HCT116 (cell line): ENCODE data around the gene GSTO2. TPM values are rescaled to one million over a fixed set of nuclear protein-coding genes. Genes with fewer than 3 reads are reported as not detected.

ENCODE experiments used
- ATAC-seq: fragments of 200-7000 bp; cut with Tn5 transposase; 2 replicates; pipeline ENCODE4 v1.9.1; 2020; ENCODE audit warnings: mild to moderate bottlenecking, moderate library complexity
- BruUV-seq: library from RNA; stranded (reverse); fragments of 400-500 nt; replicated peaks from 2 replicates; lab custom pipeline; 2021; lab: Mats Ljungman, UMichigan
- CTCF ChIA-PET: fragments of 300-600 bp; sonication (Branson Sonifier 250); formaldehyde crosslinking; loops from one replicate; lab custom pipeline; 2021; ENCODE audit warnings: antibody characterized with exemption; lab: Charles Lee
- POLR2A ChIA-PET: fragments of 300-600, 350-600 bp; sonication (Branson Sonifier 250); formaldehyde crosslinking; loops from one replicate; lab custom pipeline; 2021; ENCODE audit warnings: antibody characterized with exemption; lab: Charles Lee
- RAD21 ChIA-PET, 2 experiments: fragments of 300-600 bp; sonication (Branson Sonifier 250); formaldehyde crosslinking; loops; one replicate each; lab custom pipeline; 2023; ENCODE audit warnings: low total read pairs in 2 of 2; ENCODE audit not compliant: uncharacterized antibody in 2 of 2, unreplicated experiment in 2 of 2, low non-redundant PET in 1 of 2; lab: Charles Lee
- DNase-seq: peaks from one replicate; pipeline ENCODE4 v3.0.0-alpha.2; 2010; ENCODE audit warnings: low read depth, low spot score
- H2AFZ ChIP-seq: fragments of 200-600 bp; shearing (Covaris generic), sonication (generic); 2 replicates; pipeline ENCODE4 v1.6.1; 2017; ENCODE audit warnings: low read depth, mixed run types, mixed read lengths, antibody characterized with exemption, low read length; ENCODE audit not compliant: poor library complexity, severe bottlenecking
- H3K27ac ChIP-seq: 2 replicates; pipeline ENCODE4 v1.5.1; 2012; ENCODE audit warnings: low read depth, low read length
- H3K27me3 ChIP-seq: fragments of 200-600 bp; sonication (generic); 2 replicates; pipeline ENCODE4 v1.6.1; 2016; ENCODE audit warnings: mixed run types, low read length, mixed read lengths; ENCODE audit not compliant: insufficient read depth
- H3K36me3 ChIP-seq, 2 experiments: fragments of 200-500 bp in 1 of 2; fragments of 200-600 bp in 1 of 2; sonication (Bioruptor generic) in 1 of 2; sonication (generic) in 1 of 2; 2 replicates each; pipeline versions ENCODE4 v1.5.1 to v1.6.1; 2014 to 2016; ENCODE audit warnings: low read length in 2 of 2, inconsistent platforms in 1 of 2, mixed read lengths in 1 of 2, mixed run types in 1 of 2; ENCODE audit not compliant: insufficient read depth in 2 of 2, control insufficient read depth in 1 of 2
- H3K4me1 ChIP-seq, 2 experiments: fragments of 200-600 bp in 1 of 2; sonication (generic) in 1 of 2; 2 replicates each; pipeline versions ENCODE4 v1.5.1 to v1.6.1; 2012 to 2017; ENCODE audit warnings: low read length in 2 of 2, inconsistent platforms in 1 of 2, mild to moderate bottlenecking in 1 of 2, mixed read lengths in 1 of 2, mixed run types in 1 of 2, moderate library complexity in 1 of 2; ENCODE audit not compliant: insufficient read depth in 2 of 2, control insufficient read depth in 1 of 2
- H3K4me2 ChIP-seq: fragments of 200-600 bp; sonication (generic); 2 replicates; pipeline ENCODE4 v1.6.1; 2017; ENCODE audit warnings: mixed run types, low read length, mixed read lengths
- H3K4me3 ChIP-seq, 2 experiments: fragments of 200-600 bp in 1 of 2; sonication (generic) in 1 of 2; replicated peaks in 1 of 2; 2 replicates each; pipeline ENCODE4 v1.5.1; 2011 to 2016; ENCODE audit warnings: low read length in 2 of 2, control low read depth in 1 of 2, low read depth in 1 of 2, mild to moderate bottlenecking in 1 of 2, mixed read lengths in 1 of 2, mixed run types in 1 of 2
- H3K79me2 ChIP-seq: fragments of 200-600 bp; sonication (generic); 2 replicates; pipeline ENCODE4 v1.6.1; 2017; ENCODE audit warnings: mild to moderate bottlenecking, mixed run types, low read length, moderate library complexity, mixed read lengths; ENCODE audit not compliant: insufficient read depth
- H3K9ac ChIP-seq: fragments of 200-600 bp; sonication (generic); 2 replicates; pipeline ENCODE4 v1.6.1; 2016; ENCODE audit warnings: low read length, mixed read lengths
- H3K9me2 ChIP-seq: fragments of 200-600 bp; sonication (generic), shearing (Covaris generic); 2 replicates; pipeline ENCODE4 v1.6.1; 2017; ENCODE audit warnings: mixed run types, mild to moderate bottlenecking, moderate library complexity; ENCODE audit not compliant: insufficient read depth
- H3K9me3 ChIP-seq, 2 experiments: fragments of 200-500 bp in 1 of 2; fragments of 200-600 bp in 1 of 2; sonication (Bioruptor generic) in 1 of 2; sonication (generic) in 1 of 2; 2 replicates each; pipeline ENCODE4 v1.6.1; 2014 to 2017; ENCODE audit warnings: low read length in 2 of 2, mixed read lengths in 2 of 2, inconsistent platforms in 1 of 2, low read depth in 1 of 2, mild to moderate bottlenecking in 1 of 2, mixed run types in 1 of 2, moderate library complexity in 1 of 2; ENCODE audit not compliant: control insufficient read depth in 1 of 2, insufficient read depth in 1 of 2
- H4K20me1 ChIP-seq: fragments of 200-600 bp; sonication (generic), shearing (Covaris generic); 2 replicates; pipeline ENCODE4 v1.6.1; 2017; ENCODE audit warnings: mixed run types, mild to moderate bottlenecking, moderate library complexity; ENCODE audit not compliant: insufficient read depth
- CBX3 ChIP-seq: IDR thresholded peaks from 2 replicates; pipeline ENCODE4 v1.6.1; 2012; ENCODE audit warnings: low read depth
- CEBPB ChIP-seq: IDR thresholded peaks from 2 replicates; pipeline ENCODE4 v1.6.1; 2012; ENCODE audit warnings: low read depth
- EGR1 ChIP-seq: IDR thresholded peaks from 2 replicates; pipeline ENCODE4 v1.6.1; 2012; ENCODE audit warnings: low read depth
- ELF1 ChIP-seq: IDR thresholded peaks from 2 replicates; pipeline ENCODE4 v1.6.1; 2012; ENCODE audit warnings: low read depth, borderline replicate concordance
- EZH2 ChIP-seq: fragments of 200-600 bp; sonication (generic); IDR thresholded peaks from 2 replicates; pipeline ENCODE4 v1.6.1; 2017; ENCODE audit warnings: antibody characterized with exemption, mixed run types
- EZH2phosphoT487 ChIP-seq: fragments of 200-600 bp; IDR thresholded peaks from 2 replicates; pipeline ENCODE4 v1.6.1; 2018; ENCODE audit warnings: antibody characterized with exemption, borderline replicate concordance
- JUND ChIP-seq: IDR thresholded peaks from 2 replicates; pipeline ENCODE4 v1.6.1; 2012
- SIN3A ChIP-seq: IDR thresholded peaks from 2 replicates; pipeline ENCODE4 v1.6.1; 2012; ENCODE audit warnings: low read depth
- SP1 ChIP-seq: IDR thresholded peaks from 2 replicates; pipeline ENCODE4 v1.6.1; 2012; ENCODE audit warnings: low read depth
- SRF ChIP-seq: IDR thresholded peaks from 2 replicates; pipeline ENCODE4 v1.6.1; 2012; ENCODE audit warnings: low read depth
- TCF7L2 ChIP-seq: IDR thresholded peaks from 2 replicates; pipeline ENCODE4 v1.7.0; 2011; ENCODE audit warnings: borderline replicate concordance, inconsistent platforms; ENCODE audit not compliant: insufficient read depth, insufficient read length; ENCODE audit errors: extremely low read depth
- YY1 ChIP-seq: IDR thresholded peaks from 2 replicates; pipeline ENCODE4 v1.6.1; 2011; ENCODE audit warnings: low read length, low read depth, moderate library complexity, mild to moderate bottlenecking; ENCODE audit not compliant: insufficient replicate concordance; ENCODE audit errors: extremely low read depth
- ZBTB33 ChIP-seq: IDR thresholded peaks from 2 replicates; pipeline ENCODE4 v1.6.1; 2011; ENCODE audit warnings: mild to moderate bottlenecking, low read length, moderate library complexity; ENCODE audit not compliant: insufficient replicate concordance; ENCODE audit errors: extremely low read depth
- ZFX ChIP-seq: fragments of 450-650 bp; IDR thresholded peaks from 2 replicates; pipeline ENCODE4 v1.6.1; 2017
- ZNF274 ChIP-seq: fragments of 200-500 bp; sonication (Bioruptor generic); IDR thresholded peaks from 2 replicates; pipeline ENCODE4 v1.6.1; 2014; ENCODE audit warnings: mild to moderate bottlenecking, low read depth, low read length, inconsistent platforms
- intact Hi-C: fragments of 100-400 bp; cut with micrococcal nuclease; formaldehyde crosslinking; loops from 2 replicates; pipeline ENCODE4 v1.10.0; 2022
- total RNA-seq: library from RNA; stranded (reverse); gene quantifications from one replicate; pipeline ENCODE4 v1.2.1, GENCODE V29; 2021; ENCODE audit not compliant: unreplicated experiment
- TF ChIP-seq, protein P1 (sequence below): IDR thresholded peaks from 2 replicates; pipeline ENCODE4 v1.6.1; 2012
- TF ChIP-seq, protein P2 (sequence below), 3 experiments: fragments of 200-600 bp in 1 of 3; sonication (generic) in 1 of 3; IDR thresholded peaks in 2 of 3; conservative IDR thresholded peaks in 1 of 3; 2 replicates each; pipeline ENCODE4 v1.5.1; 2012 to 2017; ENCODE audit warnings: low read depth in 2 of 3, low read length in 2 of 3, antibody characterized with exemption in 1 of 3, borderline replicate concordance in 1 of 3, control low read depth in 1 of 3, mild to moderate bottlenecking in 1 of 3, mixed read lengths in 1 of 3, mixed run types in 1 of 3, moderate library complexity in 1 of 3; ENCODE audit not compliant: insufficient read depth in 1 of 3

GSTO2 gene
- total RNA-seq, 1 experiment from 2014 or later: 115 TPM

DNA sequence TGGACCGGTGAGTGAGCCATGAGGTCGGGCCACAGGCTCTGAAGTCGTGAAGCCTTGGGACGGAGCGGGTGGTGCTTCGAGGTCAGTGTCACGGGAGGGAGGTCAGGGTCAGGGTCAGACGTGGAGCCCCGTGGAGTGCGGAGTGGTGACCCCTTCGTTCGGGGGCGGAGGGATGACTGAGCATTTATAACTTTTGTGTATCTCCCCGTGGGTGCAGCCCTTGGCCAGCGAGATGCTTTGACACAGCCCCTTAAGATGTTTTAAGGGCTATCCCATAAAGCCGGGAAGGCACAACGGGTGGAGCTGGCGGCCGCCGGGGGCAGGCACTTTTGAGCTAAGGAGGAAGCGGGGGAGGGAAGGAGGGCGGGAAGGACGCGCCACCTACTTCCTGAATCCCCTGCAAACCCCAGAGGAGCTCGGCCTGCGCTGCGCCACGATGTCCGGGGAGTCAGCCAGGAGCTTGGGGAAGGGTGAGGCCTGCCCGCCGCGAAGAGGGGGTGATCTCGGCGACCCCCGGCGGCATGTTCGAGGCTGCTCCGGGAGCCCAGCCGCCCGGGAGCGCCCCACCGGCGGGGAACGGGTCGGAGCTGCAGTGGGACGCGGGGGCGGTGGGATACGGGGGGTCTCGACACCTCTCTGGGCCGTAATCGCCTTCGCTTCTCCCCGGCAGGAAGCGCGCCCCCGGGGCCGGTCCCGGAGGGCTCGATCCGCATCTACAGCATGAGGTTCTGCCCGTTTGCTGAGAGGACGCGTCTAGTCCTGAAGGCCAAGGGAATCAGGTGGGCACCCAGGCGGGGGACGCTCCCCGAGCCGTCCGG is 14.3 kb upstream of the GSTO2 start, which contains the start of gene GSTO1:
TSS of gene GSTO1 (plus strand) at position 400 of the 818 bp plus-strand sequence. CDS start at position 437, 37 bp downstream.
- no peaks in the 10 kb centered on the region for H3K9me3 ChIP-seq
- H4K20me1 ChIP-seq: no peaks in the 10 kb centered on the region
- no peaks in the 10 kb centered on the region for H3K9me2 ChIP-seq
- peak within 1 kb of the TSS; percentile 68 to 73 for H3K4me3 ChIP-seq
- no peaks in the 10 kb centered on the region for H3K27me3 ChIP-seq
- peaks cover 18 to 29% of the 10 kb centered on the region in 2 experiments for H3K36me3 ChIP-seq
- H3K27ac ChIP-seq: peak within 1 kb of the TSS; percentile 76
- H3K4me1 ChIP-seq: peaks cover 14 to 29% of the 10 kb centered on the region in 2 experiments
- ChIA-PET RAD21 (interaction anchor here (0.6 to 0.9 kb wide), 2 partner anchors 210 to 365 kb away, joined by 3 read pairs; no protein-coding TSS in a partner anchor), POLR2A (interaction anchor here (1.0 to 2.3 kb wide), 6 partner anchors 8 to 209 kb away, joined by 3 to 14 read pairs (median 3); partner anchors contain the start of gene GSTO2), CTCF (interaction anchor here (0.7 to 3.0 kb wide), 6 partner anchors 19 to 542 kb away, joined by 3 to 22 read pairs (median 4); partner anchors contain the start of gene CFAP58)
- H3K79me2 ChIP-seq: peaks cover 51% of the 10 kb centered on the region
- ATAC-seq (peak; percentile 93), DNase-seq (peak; percentile 51)
- peak within 1 kb of the TSS; percentile 88 for H3K9ac ChIP-seq
- peak within 1 kb of the TSS; percentile 87 for H2AFZ ChIP-seq
- intact Hi-C loops: loop anchor here (1.0 to 5.0 kb wide), 2 partner anchors 209 to 367 kb away; no protein-coding TSS in a partner anchor
- BruUV-seq: no TSS peak
- H3K4me2 ChIP-seq: peak within 1 kb of the TSS; percentile 83
- TF ChIP-seq SP1 (peak; percentile 39; the same call in 1 of the 2 replicates), ZFX (peak; percentile 94), EZH2phosphoT487 (no peak), YY1 (peak; percentile 57), CEBPB (no peak), ELF1 (peak; percentile 87), EZH2 (no peak), ZBTB33 (no peak), SIN3A (peak; percentile 89), SRF (no peak), TCF7L2 (peak; percentile 38), CBX3 (peak; percentile 40; the same call in 1 of the 2 replicates), EGR1 (peak; percentile 98), JUND (no peak; the same call in 1 of the 2 replicates), ZNF274 (no peak)
- TF ChIP-seq, protein P1, sequence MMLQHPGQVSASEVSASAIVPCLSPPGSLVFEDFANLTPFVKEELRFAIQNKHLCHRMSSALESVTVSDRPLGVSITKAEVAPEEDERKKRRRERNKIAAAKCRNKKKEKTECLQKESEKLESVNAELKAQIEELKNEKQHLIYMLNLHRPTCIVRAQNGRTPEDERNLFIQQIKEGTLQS: no peak
- TF ChIP-seq, protein P2, sequence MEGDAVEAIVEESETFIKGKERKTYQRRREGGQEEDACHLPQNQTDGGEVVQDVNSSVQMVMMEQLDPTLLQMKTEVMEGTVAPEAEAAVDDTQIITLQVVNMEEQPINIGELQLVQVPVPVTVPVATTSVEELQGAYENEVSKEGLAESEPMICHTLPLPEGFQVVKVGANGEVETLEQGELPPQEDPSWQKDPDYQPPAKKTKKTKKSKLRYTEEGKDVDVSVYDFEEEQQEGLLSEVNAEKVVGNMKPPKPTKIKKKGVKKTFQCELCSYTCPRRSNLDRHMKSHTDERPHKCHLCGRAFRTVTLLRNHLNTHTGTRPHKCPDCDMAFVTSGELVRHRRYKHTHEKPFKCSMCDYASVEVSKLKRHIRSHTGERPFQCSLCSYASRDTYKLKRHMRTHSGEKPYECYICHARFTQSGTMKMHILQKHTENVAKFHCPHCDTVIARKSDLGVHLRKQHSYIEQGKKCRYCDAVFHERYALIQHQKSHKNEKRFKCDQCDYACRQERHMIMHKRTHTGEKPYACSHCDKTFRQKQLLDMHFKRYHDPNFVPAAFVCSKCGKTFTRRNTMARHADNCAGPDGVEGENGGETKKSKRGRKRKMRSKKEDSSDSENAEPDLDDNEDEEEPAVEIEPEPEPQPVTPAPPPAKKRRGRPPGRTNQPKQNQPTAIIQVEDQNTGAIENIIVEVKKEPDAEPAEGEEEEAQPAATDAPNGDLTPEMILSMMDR (IDR thresholded peaks at IDR 0.05 in 2 of 3, conservative IDR thresholded peaks at IDR 0.05 in 1 of 3; ENCODE audit: borderline replicate concordance in 1 of 3, insufficient read depth in 1 of 3, low read depth in 2 of 3, low read length in 2 of 3): no peak
